Measurements from ENCODE around the gene MED19.

The MED19 gene

DNA sequence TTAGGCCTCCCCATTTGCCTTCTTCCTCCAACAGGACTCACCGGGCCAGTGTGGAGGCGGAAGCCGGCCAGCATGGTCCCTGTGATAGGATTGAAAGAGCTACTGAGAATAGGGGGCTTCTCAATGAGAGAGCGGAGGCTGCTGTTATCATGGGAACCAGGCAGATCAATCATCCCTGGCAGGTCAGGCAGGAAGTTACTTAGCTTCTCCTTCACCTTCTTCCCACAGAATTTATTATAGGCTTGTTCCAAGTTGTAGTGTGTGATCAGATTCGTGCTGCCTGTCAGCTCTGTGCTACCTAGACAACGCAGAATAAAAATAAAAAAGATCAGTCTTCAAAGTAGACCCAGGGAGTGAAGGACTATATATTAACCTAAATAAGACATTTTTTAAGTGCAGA, 7.1 kb downstream of the MED19 start:
- Histone ChIP-seq H3K4me1 (ENCODE audit: insufficient read depth, low read length) (peaks cover 3% of the 10 kb centered on the region), H2AFZ (ENCODE audit: low read depth, low read length) (no peak overlapping the region), H3K9ac (ENCODE audit: low read depth, low read length) (no peak overlapping the region; the same call in 1 of the 2 replicates), H3K9me3 (ENCODE audit: insufficient read depth, low read length, severe bottlenecking) (no peaks in the 10 kb centered on the region), H3K36me3 (ENCODE audit: insufficient read depth, low read length) (peaks cover 64% of the 10 kb centered on the region), H3K79me2 (ENCODE audit: insufficient read depth, low read length) (peaks cover 35% of the 10 kb centered on the region), H3K27me3 (ENCODE audit: insufficient read depth, low read length, poor library complexity) (no peaks in the 10 kb centered on the region), H3K4me2 (ENCODE audit: insufficient read depth, low read length) (no peak overlapping the region), H3K4me3 (ENCODE audit: low read depth in 1 of 2, low read length in 2 of 2) (no peak overlapping the region), H3K27ac (ENCODE audit: low read length) (no peak overlapping the region), H4K20me1 (ENCODE audit: insufficient read depth, low read length) (0 out of 2 replicates have a peak, but pooled peaks cover 4% of the 10 kb centered on the region)
- TF ChIP-seq, protein P1, sequence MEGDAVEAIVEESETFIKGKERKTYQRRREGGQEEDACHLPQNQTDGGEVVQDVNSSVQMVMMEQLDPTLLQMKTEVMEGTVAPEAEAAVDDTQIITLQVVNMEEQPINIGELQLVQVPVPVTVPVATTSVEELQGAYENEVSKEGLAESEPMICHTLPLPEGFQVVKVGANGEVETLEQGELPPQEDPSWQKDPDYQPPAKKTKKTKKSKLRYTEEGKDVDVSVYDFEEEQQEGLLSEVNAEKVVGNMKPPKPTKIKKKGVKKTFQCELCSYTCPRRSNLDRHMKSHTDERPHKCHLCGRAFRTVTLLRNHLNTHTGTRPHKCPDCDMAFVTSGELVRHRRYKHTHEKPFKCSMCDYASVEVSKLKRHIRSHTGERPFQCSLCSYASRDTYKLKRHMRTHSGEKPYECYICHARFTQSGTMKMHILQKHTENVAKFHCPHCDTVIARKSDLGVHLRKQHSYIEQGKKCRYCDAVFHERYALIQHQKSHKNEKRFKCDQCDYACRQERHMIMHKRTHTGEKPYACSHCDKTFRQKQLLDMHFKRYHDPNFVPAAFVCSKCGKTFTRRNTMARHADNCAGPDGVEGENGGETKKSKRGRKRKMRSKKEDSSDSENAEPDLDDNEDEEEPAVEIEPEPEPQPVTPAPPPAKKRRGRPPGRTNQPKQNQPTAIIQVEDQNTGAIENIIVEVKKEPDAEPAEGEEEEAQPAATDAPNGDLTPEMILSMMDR (IDR thresholded peaks at IDR 0.05; ENCODE audit: borderline replicate concordance, extremely low read depth, low read length, poor library complexity, severe bottlenecking), result no peak
- no peak for TF ChIP-seq EZH2 (IDR thresholded peaks at IDR 0.05; ENCODE audit: borderline replicate concordance, low read depth, low read length, severe bottlenecking)
- ATAC-seq (ENCODE audit: insufficient read depth, low read depth) (no peak), DNase-seq (no peak)

DNA sequence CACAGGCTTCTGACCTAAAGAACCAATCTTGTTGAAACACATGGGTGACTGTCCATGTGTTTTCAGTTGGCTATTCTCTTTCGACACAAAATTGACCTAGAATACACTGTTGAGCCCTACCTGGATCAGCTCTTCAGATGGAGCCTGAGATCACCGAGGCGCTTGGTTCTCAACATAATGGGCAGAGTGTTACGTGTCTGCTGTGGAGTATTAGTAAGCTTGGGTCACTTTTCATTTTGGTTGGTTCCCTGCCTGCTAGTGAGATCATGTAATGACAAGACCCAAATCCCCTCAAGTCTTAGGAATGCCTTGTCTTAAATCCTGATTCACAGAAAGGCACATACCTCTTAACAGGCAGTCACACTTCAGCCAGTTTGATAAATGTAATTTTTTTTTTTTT, 8.7 kb downstream of the MED19 start:
- Histone ChIP-seq H3K27ac (ENCODE audit: low read length) (no peak overlapping the region), H3K36me3 (ENCODE audit: insufficient read depth, low read length) (peaks cover 70% of the 10 kb centered on the region), H3K9ac (ENCODE audit: low read depth, low read length) (no peak overlapping the region)

DNA sequence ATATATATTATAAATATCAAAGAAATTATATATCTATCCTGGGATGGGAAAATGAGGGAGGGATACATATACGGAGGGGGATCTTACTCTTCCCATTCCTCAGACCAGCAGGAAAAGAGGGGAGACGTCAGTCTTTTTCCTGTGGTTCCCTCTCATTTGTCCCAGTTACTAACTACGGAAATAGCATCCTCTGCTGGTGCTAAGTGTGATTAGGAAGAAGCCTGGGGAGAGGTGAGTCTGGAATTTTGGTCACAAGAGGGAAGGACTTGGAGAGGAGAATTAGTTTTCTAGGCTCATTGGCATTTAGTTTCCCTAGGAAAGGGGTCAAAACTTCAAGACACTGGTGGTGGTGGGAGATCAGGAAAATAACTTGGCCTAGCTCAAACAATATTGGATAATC, 11.6 kb downstream of the MED19 start:
- Histone ChIP-seq H3K4me2 (ENCODE audit: insufficient read depth, low read length) (no peak overlapping the region), H3K27me3 (ENCODE audit: insufficient read depth, low read length, poor library complexity) (no peaks in the 10 kb centered on the region), H3K4me1 (ENCODE audit: insufficient read depth, low read length) (no peaks in the 10 kb centered on the region), H3K27ac (ENCODE audit: low read length) (no peak overlapping the region), H4K20me1 (ENCODE audit: insufficient read depth, low read length) (0 out of 2 replicates have a peak, but pooled peaks cover 4% of the 10 kb centered on the region), H3K9me3 (ENCODE audit: insufficient read depth, low read length, severe bottlenecking) (no peaks in the 10 kb centered on the region), H3K4me3 (ENCODE audit: low read depth in 1 of 2, low read length in 2 of 2) (no peak overlapping the region), H3K9ac (ENCODE audit: low read depth, low read length) (no peak overlapping the region), H3K79me2 (ENCODE audit: insufficient read depth, low read length) (peaks cover 6% of the 10 kb centered on the region; the same call in 1 of the 2 replicates), H3K36me3 (ENCODE audit: insufficient read depth, low read length) (peaks cover 82% of the 10 kb centered on the region), H2AFZ (ENCODE audit: low read depth, low read length) (no peak overlapping the region)
- TF ChIP-seq EZH2 (IDR thresholded peaks at IDR 0.05; ENCODE audit: borderline replicate concordance, low read depth, low read length, severe bottlenecking), result no peak
- TF ChIP-seq, protein P1 (IDR thresholded peaks at IDR 0.05; ENCODE audit: borderline replicate concordance, extremely low read depth, low read length, poor library complexity, severe bottlenecking), result no peak
- no peak for ATAC-seq (ENCODE audit: insufficient read depth, low read depth)
- no peak for DNase-seq

More for the DNA sequence above, 8.7 kb downstream of the MED19 start:
- no peak overlapping the region for H3K4me3 ChIP-seq (ENCODE audit: low read depth in 1 of 2, low read length in 2 of 2)
- TF ChIP-seq, protein P1 (IDR thresholded peaks at IDR 0.05; ENCODE audit: borderline replicate concordance, extremely low read depth, low read length, poor library complexity, severe bottlenecking), result no peak
- no peak overlapping the region for H2AFZ ChIP-seq (ENCODE audit: low read depth, low read length)
- H3K4me1 ChIP-seq (ENCODE audit: insufficient read depth, low read length), result no peaks in the 10 kb centered on the region
- H4K20me1 ChIP-seq (ENCODE audit: insufficient read depth, low read length), result 0 out of 2 replicates have a peak, but pooled peaks cover 4% of the 10 kb centered on the region
- H3K79me2 ChIP-seq (ENCODE audit: insufficient read depth, low read length), result peaks cover 22% of the 10 kb centered on the region
- DNase-seq, result no peak
- no peak overlapping the region for H3K4me2 ChIP-seq (ENCODE audit: insufficient read depth, low read length)
- ATAC-seq (ENCODE audit: insufficient read depth, low read depth), result no peak
- no peaks in the 10 kb centered on the region for H3K9me3 ChIP-seq (ENCODE audit: insufficient read depth, low read length, severe bottlenecking)
- no peaks in the 10 kb centered on the region for H3K27me3 ChIP-seq (ENCODE audit: insufficient read depth, low read length, poor library complexity)

DNA sequence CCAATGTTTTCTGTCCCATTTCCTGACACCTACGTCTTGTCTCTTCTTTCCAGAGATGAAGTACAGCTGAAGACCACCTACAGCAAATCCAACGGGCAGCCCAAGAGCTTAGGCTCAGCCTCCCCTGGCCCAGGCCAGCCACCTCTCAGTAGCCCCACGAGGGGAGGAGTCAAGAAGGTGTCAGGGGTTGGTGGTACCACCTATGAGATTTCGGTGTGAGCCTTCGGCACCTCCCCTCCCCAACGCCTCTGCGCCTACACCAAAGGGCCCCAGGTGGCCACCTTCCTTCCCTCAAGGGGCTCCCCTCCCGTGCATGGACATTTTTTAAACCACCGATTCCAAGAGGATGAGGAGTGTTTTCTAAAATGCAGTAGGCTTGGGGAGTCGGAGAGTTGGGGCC, 12.2 kb downstream of the MED19 start:
- Histone ChIP-seq H3K27me3 (ENCODE audit: insufficient read depth, low read length, poor library complexity) (no peaks in the 10 kb centered on the region), H3K9me3 (ENCODE audit: insufficient read depth, low read length, severe bottlenecking) (no peaks in the 10 kb centered on the region), H3K79me2 (ENCODE audit: insufficient read depth, low read length) (peaks cover 4% of the 10 kb centered on the region; the same call in 1 of the 2 replicates), H3K9ac (ENCODE audit: low read depth, low read length) (no peak overlapping the region), H3K27ac (ENCODE audit: low read length) (no peak overlapping the region), H3K4me3 (ENCODE audit: low read depth in 1 of 2, low read length in 2 of 2) (no peak overlapping the region), H4K20me1 (ENCODE audit: insufficient read depth, low read length) (0 out of 2 replicates have a peak, but pooled peaks cover 2% of the 10 kb centered on the region), H3K4me2 (ENCODE audit: insufficient read depth, low read length) (no peak overlapping the region), H2AFZ (ENCODE audit: low read depth, low read length) (no peak overlapping the region), H3K4me1 (ENCODE audit: insufficient read depth, low read length) (no peaks in the 10 kb centered on the region), H3K36me3 (ENCODE audit: insufficient read depth, low read length) (peaks cover 85% of the 10 kb centered on the region)
- TF ChIP-seq, protein P1 (IDR thresholded peaks at IDR 0.05; ENCODE audit: borderline replicate concordance, extremely low read depth, low read length, poor library complexity, severe bottlenecking), result no peak
- TF ChIP-seq EZH2 (IDR thresholded peaks at IDR 0.05; ENCODE audit: borderline replicate concordance, low read depth, low read length, severe bottlenecking), result no peak
- no peak for ATAC-seq (ENCODE audit: insufficient read depth, low read depth)
- no peak for DNase-seq
